22Rv1 (cell line): Measurements from ENCODE around the gene MRPL49.

Experiments used
- CTCF ChIP-seq: fragments of 450-650 bp; IDR thresholded peaks from 2 replicates; pipeline ENCODE4 v1.5.1; 2017; ENCODE audit warnings: mild to moderate bottlenecking
- ZFX ChIP-seq: fragments of 450-650 bp; IDR thresholded peaks from 2 replicates; pipeline ENCODE4 v1.6.1; 2017; ENCODE audit warnings: antibody characterized with exemption, borderline replicate concordance

DNA sequence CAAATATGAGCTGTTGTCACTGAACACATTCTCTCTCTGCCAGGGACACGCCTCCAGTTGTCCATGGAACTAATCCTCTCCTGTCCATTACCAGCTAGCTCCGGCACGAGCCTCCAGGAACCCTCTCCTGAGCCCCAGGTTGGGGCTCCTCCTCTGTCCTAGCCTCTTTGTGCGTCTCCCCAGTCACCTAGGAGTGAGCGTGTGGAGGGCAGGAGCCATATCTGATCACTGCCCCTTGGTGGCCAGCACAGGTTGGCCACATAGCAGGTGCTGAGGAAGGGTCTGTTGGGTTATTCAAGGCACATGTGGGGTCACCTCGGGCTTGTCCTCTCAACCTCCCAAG lies 9.7 kb downstream of the MRPL49 start:
- TF ChIP-seq CTCF (no peak), ZFX (no peak)
